Neural crest cell (in vitro differentiated cells): ENCODE results near the gene PCED1B. TPM values are rescaled to one million over a fixed set of nuclear protein-coding genes. Genes with fewer than 3 reads are reported as not detected.

Experiments
- DNase-seq: peaks from one replicate; pipeline ENCODE4 v3.0.0; 2021; ENCODE audit warnings: low read depth, mixed read lengths, low spot score
- H3K27ac Mint-ChIP-seq: one replicate; pipeline ENCODE4 v1.8.0; 2021; ENCODE audit warnings: mild to moderate bottlenecking, mixed read lengths; ENCODE audit not compliant: unreplicated experiment
- H3K27me3 Mint-ChIP-seq: 2 replicates; pipeline ENCODE4 v1.8.0; 2021; ENCODE audit warnings: low read depth, mild to moderate bottlenecking, mixed read lengths
- H3K36me3 Mint-ChIP-seq: 2 replicates; pipeline ENCODE4 v1.8.0; 2021; ENCODE audit warnings: low read depth, mild to moderate bottlenecking, mixed read lengths
- H3K4me1 Mint-ChIP-seq: 2 replicates; pipeline ENCODE4 v1.8.0; 2021; ENCODE audit warnings: mixed read lengths
- H3K4me3 Mint-ChIP-seq: one replicate; pipeline ENCODE4 v1.8.0; 2021; ENCODE audit warnings: mild to moderate bottlenecking, mixed read lengths
- H3K9me3 Mint-ChIP-seq: 2 replicates; pipeline ENCODE4 v1.8.0; 2021; ENCODE audit warnings: mixed read lengths
- total RNA-seq: library from RNA; stranded (reverse); gene quantifications from 2 replicates; pipeline ENCODE4 v1.2.1, GENCODE V29; 2021
- TF ChIP-seq, protein P1 (sequence below): fragments of 200-600 bp; sonication (generic); conservative IDR thresholded peaks from 2 replicates; pipeline ENCODE4 v1.5.0; 2021; ENCODE audit warnings: antibody characterized with exemption, mild to moderate bottlenecking

Gene PCED1B
- total RNA-seq, 1 donor from 2014 or later: 0.47 TPM

DNA sequence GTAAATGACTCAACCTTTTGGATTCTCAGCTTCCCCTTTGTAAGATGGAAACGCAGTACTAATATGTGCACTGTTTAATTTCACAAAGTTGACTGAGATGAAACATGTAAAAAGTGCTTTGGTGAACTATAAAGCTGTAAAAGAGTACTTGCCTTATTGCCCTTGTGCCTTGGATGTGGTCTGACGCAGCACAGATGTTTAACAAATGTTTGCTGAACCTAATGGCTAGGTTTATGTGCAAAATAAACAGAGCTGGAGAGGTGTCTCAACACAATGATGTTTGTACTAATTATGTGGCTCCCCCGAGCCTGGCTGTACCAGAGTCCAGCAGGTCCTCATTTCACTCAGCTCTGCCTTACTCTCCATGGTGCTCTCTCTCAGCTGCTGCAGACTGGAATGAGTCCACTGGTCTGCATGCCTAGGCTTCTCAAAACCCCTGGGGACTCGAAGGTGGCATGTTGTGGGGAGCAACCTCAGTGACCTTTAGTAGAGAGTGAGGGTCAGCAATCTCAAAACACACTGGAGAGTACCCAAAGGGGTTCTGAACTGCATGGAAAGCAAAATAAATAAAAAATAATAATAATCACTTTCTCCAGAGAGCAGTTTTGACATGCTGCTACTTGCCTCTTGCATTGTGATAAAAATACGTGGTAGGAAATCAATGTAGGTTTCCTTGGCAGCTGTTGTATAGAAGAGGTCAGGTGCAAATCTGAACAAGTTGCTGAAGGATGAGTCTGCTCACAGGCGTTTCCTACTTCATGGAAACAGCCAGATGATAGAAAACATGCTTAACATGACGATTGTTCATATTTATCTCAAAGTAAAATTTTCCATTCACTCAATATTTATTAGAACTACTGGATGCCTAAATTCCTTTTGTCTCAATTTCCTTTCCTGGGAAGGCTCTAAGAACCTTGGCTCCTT is 8.9 kb downstream of the PCED1B start:
- peaks cover 6% of the 10 kb centered on the region for H3K9me3 Mint-ChIP-seq
- TF ChIP-seq, protein P1, sequence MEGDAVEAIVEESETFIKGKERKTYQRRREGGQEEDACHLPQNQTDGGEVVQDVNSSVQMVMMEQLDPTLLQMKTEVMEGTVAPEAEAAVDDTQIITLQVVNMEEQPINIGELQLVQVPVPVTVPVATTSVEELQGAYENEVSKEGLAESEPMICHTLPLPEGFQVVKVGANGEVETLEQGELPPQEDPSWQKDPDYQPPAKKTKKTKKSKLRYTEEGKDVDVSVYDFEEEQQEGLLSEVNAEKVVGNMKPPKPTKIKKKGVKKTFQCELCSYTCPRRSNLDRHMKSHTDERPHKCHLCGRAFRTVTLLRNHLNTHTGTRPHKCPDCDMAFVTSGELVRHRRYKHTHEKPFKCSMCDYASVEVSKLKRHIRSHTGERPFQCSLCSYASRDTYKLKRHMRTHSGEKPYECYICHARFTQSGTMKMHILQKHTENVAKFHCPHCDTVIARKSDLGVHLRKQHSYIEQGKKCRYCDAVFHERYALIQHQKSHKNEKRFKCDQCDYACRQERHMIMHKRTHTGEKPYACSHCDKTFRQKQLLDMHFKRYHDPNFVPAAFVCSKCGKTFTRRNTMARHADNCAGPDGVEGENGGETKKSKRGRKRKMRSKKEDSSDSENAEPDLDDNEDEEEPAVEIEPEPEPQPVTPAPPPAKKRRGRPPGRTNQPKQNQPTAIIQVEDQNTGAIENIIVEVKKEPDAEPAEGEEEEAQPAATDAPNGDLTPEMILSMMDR: no peak
- H3K27ac Mint-ChIP-seq: peak overlapping the region; percentile 32
- DNase-seq: no peak
- H3K36me3 Mint-ChIP-seq: no peaks in the 10 kb centered on the region
- H3K4me1 Mint-ChIP-seq: peaks cover 45% of the 10 kb centered on the region
- peaks cover 4% of the 10 kb centered on the region for H3K27me3 Mint-ChIP-seq
- no peak overlapping the region for H3K4me3 Mint-ChIP-seq

DNA sequence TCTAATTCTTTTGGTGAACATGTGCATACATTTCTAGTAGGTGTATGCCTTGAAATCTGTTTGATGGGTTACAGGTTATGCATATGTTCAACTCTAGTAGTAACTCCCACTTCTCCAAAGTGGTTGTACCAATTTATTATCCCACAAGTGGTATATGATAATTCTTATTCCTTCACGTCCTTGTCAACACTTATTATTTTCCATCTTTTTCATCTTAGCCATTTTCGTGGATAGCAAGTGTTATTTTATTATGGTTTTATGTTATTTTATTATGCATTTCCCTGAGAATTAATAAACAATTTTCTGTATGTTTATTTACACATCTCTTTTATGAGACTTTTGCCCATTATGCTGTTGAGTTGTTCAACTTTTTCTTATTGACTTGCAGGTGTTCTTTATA is 11.6 kb downstream of the PCED1B start:
- Mint-ChIP-seq H3K27me3 (no peaks in the 10 kb centered on the region), H3K4me1 (peaks cover 26% of the 10 kb centered on the region), H3K36me3 (no peaks in the 10 kb centered on the region), H3K27ac (no peak overlapping the region), H3K4me3 (no peak overlapping the region), H3K9me3 (peaks cover 6% of the 10 kb centered on the region)
- TF ChIP-seq, protein P1: no peak
- DNase-seq: no peak

DNA sequence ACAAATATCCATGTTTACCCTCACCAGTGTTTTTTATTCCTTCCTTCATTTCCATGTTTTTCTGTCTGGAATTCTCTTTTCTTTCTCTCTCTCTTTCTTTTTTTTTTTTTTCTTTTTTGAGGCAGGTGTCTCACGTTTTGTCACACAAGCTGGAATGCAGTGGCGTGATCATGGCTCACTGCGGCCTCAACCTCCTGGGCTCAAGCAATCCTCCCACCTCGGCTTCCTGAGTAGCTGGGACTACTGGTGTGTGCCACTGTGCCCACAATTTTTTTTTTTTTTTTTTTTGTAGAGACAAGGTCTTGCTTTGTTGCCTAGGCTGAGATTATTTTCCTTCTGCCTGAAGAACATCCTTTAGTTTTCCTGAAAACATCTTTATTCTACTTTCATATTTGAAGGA is 15.4 kb downstream of the PCED1B start:
- no peak overlapping the region for H3K27ac Mint-ChIP-seq
- H3K27me3 Mint-ChIP-seq: no peaks in the 10 kb centered on the region
- peaks cover 6% of the 10 kb centered on the region for H3K9me3 Mint-ChIP-seq
- H3K4me3 Mint-ChIP-seq: no peak overlapping the region
- TF ChIP-seq, protein P1: no peak
- H3K36me3 Mint-ChIP-seq: no peaks in the 10 kb centered on the region
- DNase-seq: no peak
- H3K4me1 Mint-ChIP-seq: peaks cover 9% of the 10 kb centered on the region

DNA sequence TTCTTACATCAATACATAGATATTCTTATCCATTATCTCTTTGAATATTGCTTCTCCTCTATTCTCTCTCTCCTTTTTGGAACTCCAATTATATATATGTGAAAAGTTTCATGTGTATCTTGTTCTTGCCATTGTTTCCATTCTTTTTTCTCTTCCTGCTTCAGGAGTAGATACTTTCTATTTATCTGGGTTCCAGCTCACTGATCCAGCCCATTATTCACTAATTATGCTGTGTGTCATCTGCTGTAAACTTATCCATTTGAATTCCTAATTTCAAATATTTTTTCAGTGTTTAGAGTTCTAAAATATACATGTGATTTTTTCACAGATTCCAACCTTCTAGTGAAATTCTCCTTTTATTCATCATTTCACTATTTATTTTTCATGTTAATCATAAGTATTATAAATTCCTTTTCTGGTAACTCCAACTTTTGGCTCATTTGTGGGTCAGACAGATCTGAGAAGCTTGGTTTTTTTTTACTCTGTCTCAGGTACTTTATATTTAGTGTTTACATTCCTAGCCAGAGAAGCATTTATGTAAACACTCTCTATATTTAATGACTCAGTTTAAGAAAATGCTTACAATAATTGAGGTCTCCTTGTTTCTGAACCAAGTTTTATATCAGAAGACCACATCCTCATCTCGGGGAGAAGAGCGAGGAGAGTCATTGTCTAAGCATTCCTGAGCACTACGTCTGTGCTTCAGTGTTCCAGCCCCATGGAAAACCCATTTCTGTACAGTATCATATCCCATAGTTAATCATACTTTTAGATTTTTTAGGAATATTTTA is 16.2 kb downstream of the PCED1B start:
- Mint-ChIP-seq H3K27ac (no peak overlapping the region), H3K4me1 (peaks cover 9% of the 10 kb centered on the region), H3K36me3 (no peaks in the 10 kb centered on the region), H3K27me3 (no peaks in the 10 kb centered on the region), H3K9me3 (peaks cover 4% of the 10 kb centered on the region), H3K4me3 (no peak overlapping the region)
- TF ChIP-seq, protein P1: no peak
- no peak for DNase-seq

DNA sequence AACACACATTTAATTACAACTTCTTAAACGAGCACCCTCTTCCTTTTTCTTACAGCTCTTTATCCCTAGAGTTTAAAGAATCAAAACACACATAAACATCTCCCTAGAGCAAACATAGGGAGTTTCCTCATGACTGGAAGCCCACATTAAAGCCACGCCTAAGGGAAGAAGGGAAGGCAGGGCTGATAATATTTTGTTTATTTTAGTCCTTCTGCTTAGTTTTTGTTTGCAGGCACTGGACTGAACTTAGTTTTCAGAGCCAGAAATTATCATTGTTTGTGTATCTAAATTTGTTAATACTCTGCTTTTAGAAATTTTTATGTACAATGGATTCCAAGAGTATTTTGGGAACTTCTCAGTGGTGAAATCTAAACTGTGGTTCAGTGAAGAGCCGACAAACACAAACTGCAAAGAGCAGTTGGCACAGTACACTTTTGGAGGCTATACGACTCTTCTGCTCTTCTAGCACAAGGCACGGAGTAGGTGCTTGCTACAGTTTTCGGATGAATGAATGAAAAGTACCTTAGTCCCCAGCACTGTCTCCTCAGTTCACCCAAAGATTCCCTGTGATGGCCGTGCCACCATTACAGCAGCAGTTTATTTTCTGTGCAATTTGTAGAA is 18.0 kb downstream of the PCED1B start:
- no peaks in the 10 kb centered on the region for H3K27me3 Mint-ChIP-seq
- no peak for DNase-seq
- TF ChIP-seq, protein P1: no peak
- no peak overlapping the region for H3K27ac Mint-ChIP-seq
- H3K36me3 Mint-ChIP-seq: no peaks in the 10 kb centered on the region
- H3K9me3 Mint-ChIP-seq: no peaks in the 10 kb centered on the region
- H3K4me3 Mint-ChIP-seq: no peak overlapping the region
- H3K4me1 Mint-ChIP-seq: peaks cover 9% of the 10 kb centered on the region
